GM21360 (cell line): Measurements from ENCODE around the gene UBTD1.
"Not testable (repeated sequence)": the region's sequence is repeated elsewhere in the genome, so short reads cannot be mapped to it uniquely, and the experiment has no call there.

Experiments used
- ATAC-seq: cut with Tn5 transposase; IDR thresholded peaks from one replicate; pipeline ENCODE4 v1.9.1; 2021; ENCODE audit warnings: mild to moderate bottlenecking, moderate library complexity; ENCODE audit not compliant: unreplicated experiment

The UBTD1 gene

DNA sequence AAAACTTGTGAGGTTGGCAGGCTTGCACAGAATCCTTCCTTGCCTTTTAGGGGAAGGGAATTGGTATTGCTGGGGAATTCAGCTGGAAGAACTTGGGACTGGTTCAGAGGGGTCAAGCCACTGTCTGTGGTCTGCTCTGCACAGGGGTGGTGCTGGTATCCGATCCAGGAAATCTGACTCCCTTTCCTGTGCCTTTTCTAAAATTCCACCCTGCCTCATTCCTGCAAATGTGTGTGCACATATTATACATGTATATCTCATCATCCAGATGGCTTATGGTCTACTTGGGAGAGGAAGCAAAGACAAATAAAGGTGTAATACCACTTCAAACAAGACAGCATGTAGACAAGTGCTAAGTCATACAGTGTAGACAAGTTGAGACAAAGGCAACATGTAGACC is 14.3 kb downstream of the UBTD1 start:
- no peak for ATAC-seq

DNA sequence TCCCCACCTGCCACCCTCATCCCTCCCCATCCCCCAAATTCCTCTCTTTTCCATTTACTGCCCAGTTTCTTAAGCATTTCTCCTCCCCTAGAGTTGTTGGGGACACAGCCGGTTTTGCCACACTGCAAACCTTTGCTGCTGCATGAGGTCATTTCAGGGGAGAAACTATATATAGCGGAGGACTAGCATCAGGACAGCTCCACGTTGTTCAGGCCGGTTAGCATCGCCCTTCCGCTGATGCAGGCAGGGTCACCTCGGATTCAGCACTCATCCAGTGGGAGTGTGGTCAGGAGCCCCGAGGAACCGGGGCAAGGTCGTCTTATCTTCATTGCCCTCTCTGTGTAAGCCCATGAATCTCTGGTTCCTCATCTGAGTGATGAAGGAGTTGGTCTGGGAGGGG is 15.6 kb downstream of the UBTD1 start:
- no peak for ATAC-seq

DNA sequence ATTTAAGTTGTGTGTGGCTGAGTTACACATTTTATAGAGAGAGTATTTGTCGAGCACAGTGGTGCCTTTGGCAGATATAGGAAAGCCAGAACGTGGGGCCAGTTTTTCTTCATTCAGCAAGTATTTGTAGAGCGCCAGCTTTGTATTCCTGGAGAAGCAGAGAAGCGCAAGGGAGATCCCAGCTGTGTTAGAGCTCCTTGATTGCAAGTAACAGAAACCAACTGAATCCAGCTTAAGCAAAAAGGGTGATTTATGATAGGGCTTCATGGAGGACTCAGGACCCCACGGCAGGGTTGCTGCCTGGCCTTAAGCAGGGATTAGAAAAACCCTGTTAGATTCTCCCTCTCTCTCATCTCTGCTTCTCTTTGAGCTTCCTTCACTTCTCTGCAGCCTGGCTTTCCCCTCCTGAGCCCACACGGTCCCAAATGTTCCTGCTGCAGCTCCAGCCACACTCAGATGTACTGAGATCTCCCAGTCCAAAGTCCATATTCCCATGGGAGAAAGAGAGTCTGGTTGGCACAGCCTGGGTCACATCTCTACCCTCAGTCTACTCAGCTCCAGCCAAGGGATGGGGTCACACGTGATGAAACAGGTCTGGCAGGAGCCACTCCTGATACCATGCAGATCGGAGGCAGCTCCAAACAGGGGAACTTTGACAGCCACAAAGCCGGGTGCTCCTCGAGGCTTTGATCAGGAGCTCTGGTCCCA is 16.7 kb downstream of the UBTD1 start:
- ATAC-seq, result no peak

DNA sequence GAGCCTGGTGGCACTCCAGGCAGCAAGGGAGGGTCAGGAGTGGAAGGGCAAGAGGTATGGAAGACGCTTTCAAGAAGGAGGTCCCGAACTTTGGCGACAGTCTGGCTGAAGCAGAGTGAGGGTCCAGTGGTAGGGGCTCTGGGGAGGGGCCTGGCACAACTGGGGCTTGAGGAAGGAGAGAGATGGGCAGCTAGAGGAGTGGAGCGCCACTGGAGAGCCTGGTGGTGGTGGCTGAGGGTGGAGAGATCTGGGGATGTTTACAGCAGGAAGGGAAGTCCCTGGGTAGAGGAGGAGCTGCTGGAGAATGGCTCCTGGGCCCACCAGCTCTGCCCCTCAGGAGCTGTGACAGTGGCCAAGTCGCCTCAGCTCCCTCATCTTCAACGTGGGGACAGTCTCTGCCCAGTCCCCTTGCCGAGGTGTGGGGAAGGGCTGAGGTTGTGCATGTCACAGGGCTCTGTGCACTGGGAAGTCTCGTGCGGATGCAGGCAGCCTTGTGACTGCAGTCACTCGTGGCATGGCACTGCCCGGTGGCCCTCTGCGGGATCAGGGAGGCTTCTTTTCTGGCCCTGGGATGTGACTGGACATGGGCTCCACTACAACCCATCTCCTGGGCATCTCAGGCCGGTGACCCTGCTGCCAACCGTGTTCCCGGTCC is 18.5 kb downstream of the UBTD1 start:
- ATAC-seq, result no peak

DNA sequence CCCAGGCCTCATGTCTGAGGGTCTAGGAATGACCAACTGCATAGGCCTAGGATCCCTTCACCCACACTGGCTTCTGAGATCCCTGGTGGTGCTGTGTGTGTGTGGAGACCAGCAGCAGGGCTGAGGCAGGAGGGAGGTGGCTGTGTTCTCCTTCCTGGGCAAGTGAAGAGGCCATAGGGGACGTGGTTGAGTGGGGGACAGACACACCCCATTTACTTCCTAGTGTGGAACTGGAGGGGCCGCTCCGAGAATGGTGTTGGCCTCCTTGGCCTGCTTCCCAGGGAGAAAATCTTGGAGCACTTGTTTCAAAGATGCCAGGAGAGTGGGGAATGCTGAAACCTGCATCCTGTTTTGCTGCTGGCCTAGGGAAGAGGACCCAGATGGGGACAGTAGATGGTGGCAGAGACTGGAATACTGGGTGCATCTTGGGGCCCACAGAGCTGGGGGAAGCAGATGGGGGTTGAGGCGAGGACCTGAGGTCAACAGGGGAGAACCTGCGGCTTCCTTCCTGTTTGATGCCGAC is 19.1 kb downstream of the UBTD1 start:
- ATAC-seq, result no peak

DNA sequence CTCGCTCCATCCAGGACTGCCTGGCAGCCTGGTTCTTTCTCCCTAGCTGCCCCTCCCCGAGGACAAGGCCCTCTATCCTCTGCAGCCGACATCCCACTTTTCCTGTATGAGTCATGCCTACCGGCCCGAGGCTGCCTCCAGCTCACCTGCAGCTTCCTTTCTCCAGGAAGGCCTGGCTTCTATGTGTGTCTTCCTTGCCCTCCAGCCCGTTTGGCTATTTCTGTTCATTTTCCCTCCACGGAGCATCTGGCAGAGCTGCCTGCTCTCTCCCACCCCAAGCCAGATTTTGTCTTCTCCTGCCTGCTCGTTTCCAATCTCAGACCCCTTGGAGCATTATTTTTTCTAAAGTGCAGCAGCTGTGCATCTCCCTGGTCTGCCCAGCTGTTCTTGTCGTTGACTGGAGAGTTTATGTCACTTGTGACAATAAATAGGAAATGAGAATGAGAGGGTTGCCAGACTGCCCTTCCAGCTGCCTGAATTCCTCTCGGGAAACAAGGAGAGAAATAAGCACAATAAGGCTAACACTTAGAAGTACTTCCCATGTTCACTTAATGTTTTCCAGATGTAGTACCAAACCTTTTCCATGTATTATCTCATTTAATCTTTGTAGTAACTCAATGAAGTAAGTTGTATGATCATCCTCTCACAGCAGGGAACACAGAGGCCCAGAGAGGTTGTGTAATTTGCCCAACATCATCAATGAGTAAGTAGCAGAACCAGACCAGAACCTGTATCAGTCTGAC is 19.7 kb downstream of the UBTD1 start:
- no peak for ATAC-seq

DNA sequence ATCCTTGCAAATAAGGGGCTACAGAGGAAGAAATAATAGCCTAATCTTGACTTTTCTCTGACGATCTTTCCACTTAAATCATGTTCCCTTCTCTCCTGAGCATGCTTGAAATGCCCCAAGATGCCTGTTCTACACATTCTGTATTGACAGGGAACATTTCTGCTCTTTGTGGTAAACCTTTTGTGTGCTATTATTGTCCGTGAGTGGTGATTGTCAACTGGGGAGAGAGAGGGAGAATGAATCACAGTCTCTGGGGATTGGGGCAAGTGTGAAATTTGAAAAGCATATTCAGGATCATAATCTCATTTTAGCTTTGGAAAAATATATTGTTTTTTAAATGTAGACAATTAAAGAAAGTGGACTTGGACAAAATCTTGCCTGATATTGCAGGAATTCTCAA is 20.6 kb downstream of the UBTD1 start:
- no peak for ATAC-seq

DNA sequence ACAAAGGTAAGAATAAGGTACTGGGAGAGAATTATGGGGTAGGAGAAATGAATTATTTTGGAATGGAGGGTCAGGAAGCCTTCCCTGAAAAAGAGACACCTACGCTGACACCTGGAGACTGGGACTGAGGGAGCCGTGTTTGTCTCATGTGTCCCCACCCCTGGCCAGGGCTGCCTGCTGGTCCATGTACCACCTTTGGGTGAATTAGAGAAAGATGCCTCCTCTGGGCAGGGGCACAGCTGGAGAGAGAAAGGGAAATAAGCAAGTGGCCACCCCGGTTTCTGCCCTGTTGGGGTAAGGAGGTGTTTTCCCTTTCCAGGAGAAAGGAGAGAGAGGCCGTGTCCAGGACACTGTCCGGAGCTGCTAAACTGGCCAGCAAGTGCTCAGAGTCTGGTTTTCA is 21.8 kb downstream of the UBTD1 start:
- no peak for ATAC-seq

DNA sequence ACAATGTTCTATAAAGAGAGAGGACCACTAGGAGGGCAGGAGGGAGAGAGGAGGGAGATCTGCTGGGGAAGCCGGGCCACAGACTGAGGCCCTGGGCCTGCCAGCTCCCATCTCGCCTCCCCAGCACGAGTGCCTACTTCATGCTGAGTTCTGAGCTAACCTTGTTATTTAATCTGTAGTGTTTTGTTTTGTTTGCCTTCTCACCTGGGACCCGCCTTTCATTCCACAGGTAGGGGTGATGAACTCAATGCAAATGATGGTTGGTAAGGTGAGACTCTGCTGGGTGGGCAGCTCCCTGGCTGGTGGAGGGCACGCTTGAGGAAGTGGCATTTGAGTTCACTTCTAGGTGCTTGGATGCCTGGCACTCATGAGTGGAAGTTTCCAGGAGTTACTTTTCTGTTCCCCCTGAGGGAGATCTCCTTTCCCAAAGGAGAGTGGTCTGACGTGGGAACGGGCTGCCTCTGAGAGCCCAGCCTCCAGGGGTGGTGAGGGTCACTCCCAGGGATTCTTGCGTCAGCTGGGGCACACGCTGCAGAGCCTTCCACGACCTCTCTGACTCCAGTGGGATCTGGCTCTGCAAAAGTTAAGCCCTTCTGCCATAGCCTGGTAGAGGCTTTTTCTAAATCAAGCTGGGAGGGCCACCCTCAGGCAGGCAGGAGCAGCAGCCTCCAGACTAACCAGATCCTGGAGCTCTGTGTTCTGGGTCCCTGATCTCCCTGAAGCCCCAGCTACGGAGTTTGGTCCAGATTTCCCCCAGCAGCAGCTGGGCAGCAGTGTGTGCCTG is 22.4 kb downstream of the UBTD1 start:
- no peak for ATAC-seq

DNA sequence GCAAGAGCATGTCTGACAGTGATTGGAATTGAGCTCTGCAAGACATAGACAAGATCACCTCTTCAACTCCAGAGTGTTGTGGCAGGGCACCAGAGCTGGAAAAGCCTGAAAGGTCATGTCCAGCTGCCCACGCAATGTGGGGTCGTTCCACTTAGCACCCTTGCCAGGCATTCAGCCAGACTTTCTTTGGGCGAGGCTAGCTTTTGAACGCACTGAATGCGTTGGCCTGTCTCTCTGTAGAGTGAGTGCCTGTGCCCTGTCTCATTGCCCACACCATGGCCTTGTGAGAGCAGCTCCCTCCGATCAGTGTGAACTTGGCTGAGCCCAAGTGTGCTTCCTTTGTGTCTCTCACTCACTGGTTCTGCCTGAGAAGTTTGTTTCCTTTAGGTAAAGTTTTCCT is 23.3 kb downstream of the UBTD1 start:
- no peak for ATAC-seq

DNA sequence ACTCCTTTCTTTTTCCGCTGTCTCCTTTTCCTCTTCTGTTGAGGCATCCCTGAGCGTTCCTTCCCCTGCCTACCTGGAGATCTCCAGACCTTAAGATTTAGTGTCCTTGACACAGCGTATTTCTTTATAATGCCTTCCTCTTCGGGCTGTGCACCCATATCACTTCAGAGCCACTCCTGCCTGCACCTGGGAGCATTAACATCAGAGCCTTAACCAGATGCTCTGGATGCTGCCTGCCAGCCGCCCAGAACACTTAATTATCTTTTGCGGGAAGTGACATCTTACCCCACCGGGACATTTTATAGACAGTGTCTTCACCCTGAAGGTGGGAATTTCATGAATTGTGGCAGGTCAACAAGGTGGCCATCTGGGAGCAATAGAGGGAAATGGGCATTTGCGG is 24.2 kb downstream of the UBTD1 start:
- ATAC-seq, result no peak

DNA sequence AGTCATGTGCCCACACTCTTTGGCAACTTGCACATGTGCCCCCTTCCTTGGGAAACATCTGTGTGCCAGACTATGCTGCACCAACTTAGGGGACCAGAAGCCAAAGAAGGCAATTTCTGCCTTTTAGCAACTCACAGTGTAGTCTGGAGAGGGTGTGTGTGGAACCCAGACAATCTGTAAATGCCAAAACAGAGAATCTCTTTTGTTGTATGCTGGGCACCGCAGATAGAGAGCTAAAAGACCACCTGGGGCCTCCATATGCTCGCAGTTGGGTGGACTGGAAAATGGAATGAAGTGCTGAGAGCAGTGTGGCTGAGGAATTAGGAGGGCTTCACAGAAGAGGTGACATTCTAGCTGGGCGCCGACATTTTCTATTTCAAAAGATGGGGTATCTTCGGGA is 26.4 kb downstream of the UBTD1 start:
- ATAC-seq, result no peak

DNA sequence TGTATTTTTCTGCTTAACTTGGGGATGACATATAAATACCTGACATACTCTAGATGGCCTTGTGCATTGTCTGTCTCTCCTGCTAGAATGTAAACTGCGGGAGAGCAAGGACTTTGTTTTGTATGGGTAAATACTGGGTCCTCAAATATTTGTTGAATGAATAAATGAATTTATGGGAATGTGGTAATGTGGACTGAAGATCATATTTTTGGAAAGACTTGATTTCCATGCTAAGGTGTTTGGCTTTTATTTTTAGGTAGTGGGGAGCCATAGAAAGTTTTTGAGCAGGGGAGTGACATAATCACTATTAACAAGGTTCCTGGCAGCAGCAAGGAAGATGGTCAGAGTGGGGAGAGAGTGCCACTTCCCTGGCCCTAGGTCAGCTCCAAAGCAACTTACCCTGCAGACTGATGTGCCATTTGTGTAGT is 27.0 kb downstream of the UBTD1 start:
- ATAC-seq, result no peak

DNA sequence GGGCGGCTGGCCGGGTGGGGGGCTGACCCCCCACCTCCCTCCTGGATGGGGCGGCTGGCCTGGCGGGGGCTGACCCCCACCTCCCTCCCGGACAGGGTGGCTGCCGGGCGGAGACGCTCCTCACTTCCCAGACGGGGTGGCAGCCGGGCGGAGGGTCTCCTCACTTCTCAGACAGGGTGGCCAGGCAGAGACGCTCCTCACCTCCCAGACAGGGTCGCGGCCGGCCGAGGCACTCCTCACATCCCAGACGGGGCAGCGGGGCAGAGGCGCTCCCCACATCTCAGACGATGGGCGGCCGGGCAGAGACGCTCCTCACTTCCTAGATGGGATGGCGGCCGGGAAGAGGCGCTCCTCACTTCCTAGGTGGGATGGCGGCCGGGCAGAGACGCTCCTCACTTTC is 30.2 kb downstream of the UBTD1 start:
- ATAC-seq, result not testable (repeated sequence)

DNA sequence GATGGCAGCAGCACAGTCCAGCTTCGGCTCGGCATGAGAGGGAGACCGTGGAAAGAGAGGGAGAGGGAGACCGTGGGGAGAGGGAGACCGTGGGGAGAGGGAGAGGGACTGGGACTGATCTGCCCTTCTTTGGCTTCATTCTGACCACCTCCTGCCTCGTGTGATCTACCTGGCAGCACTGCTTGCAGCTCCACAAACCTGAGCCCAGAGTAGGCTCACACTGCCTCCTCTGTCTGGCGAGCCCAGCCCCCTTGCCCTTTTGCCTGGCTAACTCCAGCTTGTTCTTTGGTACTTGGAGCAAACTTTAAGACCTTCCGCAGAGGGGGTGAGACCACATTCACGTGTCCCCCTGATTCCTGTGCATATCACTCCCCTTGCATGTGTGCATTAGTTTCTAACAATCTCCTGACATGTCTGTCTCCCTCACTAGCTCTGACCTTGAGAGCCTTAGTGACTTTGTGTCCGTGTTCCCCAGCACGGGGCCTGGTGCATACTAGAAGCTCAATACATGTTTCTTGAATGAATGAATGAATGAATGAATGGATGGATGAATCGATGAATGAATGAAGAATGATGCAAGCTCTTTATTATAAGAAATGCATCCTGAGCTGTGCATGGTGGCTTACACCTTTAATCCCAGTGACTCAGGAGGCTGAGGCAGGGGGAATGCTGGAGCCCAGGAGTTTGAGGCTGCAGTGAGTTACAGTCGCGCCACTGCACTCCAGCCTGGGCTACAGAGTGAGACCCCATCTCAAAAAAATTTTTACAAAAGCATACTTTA is 31.2 kb downstream of the UBTD1 start:
- no peak for ATAC-seq

DNA sequence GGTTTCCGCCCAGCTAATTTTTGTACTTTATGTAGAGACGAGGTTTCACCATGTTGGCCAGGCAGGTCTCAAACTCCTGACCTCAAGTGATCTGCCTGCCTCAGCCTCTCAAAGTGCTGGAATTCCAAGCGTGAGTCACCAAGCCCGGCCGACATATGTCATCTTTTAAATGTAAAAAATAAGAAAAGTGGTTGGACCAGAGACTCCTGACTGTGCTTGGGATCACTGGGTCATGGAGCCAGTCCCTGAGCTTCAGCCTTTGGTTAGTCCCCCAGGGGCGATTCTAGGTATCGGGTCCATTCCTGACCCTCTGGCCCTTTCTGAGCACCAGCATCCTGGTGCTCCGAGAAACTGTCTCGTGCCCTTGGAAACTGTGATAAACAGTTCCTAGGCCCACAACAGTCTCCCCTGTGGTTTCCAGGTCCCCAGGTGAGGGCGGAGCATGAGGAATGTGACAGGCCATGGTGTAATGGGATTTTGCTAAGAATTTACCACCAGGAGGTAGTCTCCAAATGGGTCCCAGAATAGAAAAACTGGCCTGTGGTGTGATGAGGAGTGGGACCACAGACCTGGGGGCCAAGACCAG is 32.8 kb downstream of the UBTD1 start:
- ATAC-seq, result no peak

DNA sequence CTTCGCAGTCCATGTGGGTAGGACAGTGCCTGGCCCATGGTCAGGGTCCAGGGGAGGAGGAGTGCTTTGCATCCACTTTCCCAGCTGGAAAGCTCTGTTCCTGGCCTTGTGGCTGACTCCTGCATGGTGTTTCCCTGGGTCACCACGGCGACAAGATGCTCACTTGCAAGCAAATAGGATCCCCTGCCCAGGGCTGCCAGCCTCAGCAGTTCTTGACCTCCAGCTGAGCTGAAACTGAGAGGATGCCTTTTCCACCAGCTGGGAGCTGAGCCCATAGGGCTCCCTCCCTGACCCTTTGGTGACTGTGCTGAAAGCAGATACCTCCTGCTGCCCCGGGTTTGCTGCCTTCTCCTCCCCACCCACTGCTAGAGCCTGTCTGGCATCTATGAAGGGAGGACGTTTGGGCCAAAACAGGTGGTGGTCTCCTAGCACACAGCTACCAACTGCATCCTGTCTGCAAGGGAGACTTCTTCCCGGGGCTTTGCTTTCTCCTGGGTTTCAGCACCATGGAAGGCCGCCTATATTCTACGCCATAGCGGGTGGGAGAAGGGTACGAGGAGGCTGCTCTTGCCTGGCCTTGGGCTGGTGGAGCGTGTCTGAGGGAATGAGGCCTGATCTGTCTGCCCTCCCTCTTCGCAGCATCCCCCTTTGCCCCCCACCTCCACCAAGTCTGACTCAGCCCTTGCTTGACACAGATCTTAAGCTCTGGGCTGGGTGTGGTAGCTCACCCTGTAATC is 34.4 kb downstream of the UBTD1 start:
- ATAC-seq, result no peak

DNA sequence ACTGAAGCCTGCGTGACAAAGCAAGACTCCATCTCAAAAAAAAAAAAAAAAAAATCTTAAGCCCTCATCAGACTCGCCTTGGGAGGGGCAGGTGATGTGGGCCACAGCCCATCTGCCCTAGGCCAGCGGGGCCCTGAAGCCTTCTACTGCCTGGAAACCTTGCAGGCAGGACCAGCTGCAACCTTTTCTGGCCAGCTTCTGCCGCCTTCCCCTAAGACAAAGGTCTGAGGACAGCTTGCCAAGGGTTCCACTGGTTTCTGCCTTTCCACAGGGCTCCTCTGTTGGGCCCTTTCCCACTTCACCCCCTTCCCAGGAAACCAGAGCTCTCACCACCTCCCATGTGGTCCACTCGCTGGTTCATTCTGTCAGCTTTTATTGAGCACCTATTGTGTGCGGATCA is 35.2 kb downstream of the UBTD1 start:
- ATAC-seq, result no peak

DNA sequence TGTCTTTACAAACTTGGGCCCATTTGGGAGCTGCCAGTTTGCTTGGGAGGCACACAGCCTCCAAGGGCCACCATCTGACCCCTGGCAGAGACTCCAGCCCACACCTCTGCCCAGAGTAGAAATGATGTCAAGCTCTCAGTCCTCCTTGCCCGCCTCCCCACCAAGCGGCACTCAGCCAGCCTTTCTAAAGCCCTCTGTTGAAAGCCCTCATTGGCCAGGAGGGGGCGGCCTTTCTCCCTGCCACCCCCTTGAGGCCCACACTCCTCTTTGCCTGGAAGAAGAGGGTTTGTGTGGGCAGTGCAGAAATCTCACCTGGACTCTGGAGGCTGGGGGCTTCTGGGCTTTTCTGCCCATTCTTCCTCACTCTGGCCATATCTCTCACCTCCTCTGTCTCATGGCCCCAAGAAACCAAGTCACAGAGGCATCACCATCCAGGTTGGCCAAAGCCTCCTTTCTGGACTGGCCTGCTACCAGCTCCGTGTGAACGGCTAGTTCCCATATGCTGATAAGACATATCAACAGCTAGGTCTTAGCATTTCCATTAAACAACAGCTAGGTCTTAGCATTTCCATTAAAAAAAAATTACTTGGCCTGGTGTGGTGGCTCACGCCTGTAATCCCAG is 36.1 kb downstream of the UBTD1 start:
- peak; percentile 60 for ATAC-seq
